HG02852 (cell line): ENCODE data around the gene OR4A47.
"Not testable (repeated sequence)": the region's sequence is repeated elsewhere in the genome, so short reads cannot be mapped to it uniquely, and the experiment has no call there.

Source experiments
- ATAC-seq: cut with Tn5 transposase; IDR thresholded peaks from one replicate; pipeline ENCODE4 v1.9.1; 2021; ENCODE audit warnings: mild to moderate bottlenecking, moderate library complexity; ENCODE audit not compliant: unreplicated experiment

OR4A47 gene, protein sequence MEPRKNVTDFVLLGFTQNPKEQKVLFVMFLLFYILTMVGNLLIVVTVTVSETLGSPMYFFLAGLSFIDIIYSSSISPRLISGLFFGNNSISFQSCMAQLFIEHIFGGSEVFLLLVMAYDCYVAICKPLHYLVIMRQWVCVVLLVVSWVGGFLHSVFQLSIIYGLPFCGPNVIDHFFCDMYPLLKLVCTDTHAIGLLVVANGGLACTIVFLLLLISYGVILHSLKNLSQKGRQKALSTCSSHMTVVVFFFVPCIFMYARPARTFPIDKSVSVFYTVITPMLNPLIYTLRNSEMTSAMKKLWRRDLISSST

DNA sequence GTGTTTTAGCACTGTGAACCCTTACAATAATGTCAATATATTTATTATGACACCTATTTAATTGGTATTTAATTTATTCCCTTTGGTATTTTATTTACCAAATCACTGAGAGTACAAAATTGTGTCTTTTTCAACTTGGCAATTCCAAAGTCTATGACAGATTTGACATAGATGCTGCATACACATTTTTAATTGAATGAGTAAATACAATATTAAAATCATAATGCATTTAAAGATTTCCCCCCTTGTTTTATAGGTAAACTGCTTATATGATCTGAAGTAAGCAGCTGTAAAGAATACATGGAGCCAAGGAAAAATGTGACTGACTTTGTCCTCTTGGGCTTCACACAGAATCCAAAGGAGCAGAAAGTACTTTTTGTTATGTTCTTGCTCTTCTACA lies at the start of gene OR4A47:
Gene OR4A47 (plus strand): TSS at position 301 of the 400 bp plus-strand sequence. CDS start 0 bp downstream, at position 301.
- ATAC-seq: not testable (repeated sequence)

DNA sequence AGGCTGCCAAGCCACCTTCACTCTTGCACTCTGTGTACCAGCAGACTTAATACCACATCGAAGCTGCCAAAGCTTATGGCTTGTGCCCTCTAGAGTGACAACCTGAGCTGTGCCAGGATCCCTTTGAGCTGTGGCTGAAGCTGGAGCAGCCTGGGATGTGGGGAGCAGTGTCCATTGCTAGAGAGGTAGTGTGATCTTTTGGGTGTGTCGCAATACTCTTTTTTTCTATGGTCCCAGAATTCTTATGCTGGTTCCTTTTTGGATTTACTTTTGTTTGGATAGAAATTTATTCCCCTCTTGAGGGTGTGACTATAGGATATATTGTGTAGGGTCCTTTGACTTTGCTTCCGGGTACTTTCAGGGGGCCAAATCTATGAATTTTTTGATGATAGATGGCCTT lies 32.7 kb upstream of the OR4A47 start:
- not testable (repeated sequence) for ATAC-seq

DNA sequence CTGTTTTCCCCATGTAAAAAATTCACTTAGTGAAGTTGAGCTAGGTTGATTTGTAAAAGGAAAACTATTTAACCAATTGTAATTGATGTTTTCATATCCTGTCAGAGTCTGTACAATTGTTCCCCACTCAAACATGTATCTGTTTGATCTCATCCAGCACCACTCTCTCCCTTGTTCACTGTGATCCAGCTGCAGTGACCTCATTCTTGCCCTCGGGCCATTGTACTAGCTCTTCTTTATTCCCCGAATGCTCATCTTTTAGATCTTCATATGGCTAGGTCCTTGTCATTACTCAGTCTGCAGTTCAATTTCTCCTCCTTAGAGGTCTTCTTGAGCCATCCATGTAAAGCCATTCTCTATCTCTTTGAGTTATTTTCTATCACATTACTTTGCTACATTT lies 14.6 kb upstream of the OR4A47 start:
- ATAC-seq: not testable (repeated sequence)

DNA sequence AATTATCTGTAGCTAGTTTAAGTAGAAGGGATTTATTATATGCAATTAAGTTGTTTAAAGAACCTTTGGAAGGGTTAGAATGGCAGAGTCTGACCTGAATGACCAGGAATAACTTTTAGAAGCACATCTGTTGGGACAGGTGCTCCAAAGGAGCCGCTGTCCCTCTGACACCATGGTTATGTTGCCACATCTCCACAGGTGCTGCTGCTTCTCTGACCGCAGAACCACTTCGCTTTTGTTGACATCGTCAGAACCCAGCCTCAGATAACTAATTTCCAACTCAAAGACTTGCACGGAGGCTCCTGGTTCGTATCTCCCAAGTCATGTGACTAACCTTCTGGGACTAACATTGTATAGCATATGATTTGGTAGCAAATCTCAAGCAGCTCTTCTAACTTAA lies 13.9 kb upstream of the OR4A47 start:
- ATAC-seq: not testable (repeated sequence)

DNA sequence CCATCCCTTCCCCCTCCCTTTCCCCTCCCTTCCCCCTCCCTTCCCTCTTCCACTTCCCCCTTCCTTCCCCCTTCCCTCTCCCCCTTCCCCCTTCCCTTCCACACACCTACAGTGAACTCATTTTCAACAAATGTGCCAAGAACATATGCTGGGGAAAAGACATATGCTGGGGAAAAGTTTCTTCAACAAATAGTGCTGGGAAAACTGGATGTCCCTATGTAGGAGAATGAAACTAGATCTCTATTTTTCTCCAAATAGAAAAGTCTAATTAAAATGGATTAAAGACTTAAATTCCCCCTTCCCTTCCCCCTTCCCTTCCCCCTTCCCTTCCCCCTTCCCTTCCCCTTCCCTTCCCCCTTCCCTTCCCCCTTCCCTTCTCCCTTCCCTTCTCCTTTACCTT lies 17.6 kb downstream of the OR4A47 start:
- not testable (repeated sequence) for ATAC-seq

DNA sequence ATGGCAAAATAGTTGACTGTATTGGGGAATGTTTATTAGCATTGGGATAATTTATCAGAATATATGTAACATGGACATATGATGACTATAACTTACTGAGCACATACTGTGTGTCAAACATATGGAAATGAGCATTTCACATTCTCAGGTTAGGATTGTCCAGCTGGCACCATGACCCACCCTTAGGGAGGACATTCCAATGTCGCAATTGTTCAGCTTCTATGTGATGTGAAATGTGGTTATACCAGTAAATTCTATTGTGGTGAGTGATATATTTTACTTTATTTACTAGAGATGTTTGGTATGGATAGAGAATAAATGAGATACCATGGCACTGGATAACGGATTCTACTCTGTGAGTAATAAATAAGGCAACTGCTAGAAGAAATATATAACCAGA lies 50.4 kb downstream of the OR4A47 start:
- ATAC-seq: no peak
